GM12878 (cell line): ENCODE results near the gene CLEC2L. TPM values are rescaled to one million over a fixed set of nuclear protein-coding genes. Genes with fewer than 3 reads are reported as not detected.

Experiments
- ATAC-seq: fragments of 200-7000 bp; cut with Tn5 transposase; 3 replicates; pipeline ENCODE4 v1.9.1; 2020; ENCODE audit warnings: mild to moderate bottlenecking, moderate library complexity
- BruUV-seq: library from RNA; stranded (reverse); fragments of 400-500 nt; replicated peaks from 2 replicates; lab custom pipeline; 2021; lab: Mats Ljungman, UMichigan
- CTCF ChIA-PET: fragments of 300-600 bp; sonication (Branson Sonifier 250); formaldehyde crosslinking; extraction: SDS; loops from one replicate; lab custom pipeline; 2021; ENCODE audit warnings: inconsistent platforms; lab: Yijun Ruan, JAX
- POLR2A ChIA-PET: fragments of 350-600 bp; formaldehyde crosslinking; extraction: SDS; loops from one replicate; lab custom pipeline; 2021; ENCODE audit warnings: inconsistent platforms; lab: Charles Lee
- RAD21 ChIA-PET: fragments of 300-600 bp; sonication (Branson Sonifier 250); formaldehyde crosslinking; loops from one replicate; lab custom pipeline; 2023; ENCODE audit warnings: antibody characterized with exemption; ENCODE audit not compliant: unreplicated experiment; lab: Charles Lee
- SMC1A ChIA-PET: fragments of 300-600 bp; sonication (Branson Sonifier 250); formaldehyde crosslinking; loops from one replicate; lab custom pipeline; 2023; ENCODE audit not compliant: unreplicated experiment, uncharacterized antibody; lab: Charles Lee
- DNase-seq: peaks from one replicate; pipeline ENCODE4 v3.0.0-alpha.2; 2011; ENCODE audit warnings: low read depth, low spot score
- FAIRE-seq: peaks from 3 replicates; lab custom pipeline; 2011; peaks lifted over from hg19 to GRCh38; lab: Jason Lieb, UNC
- H2AFZ ChIP-seq: 2 replicates; pipeline ENCODE4 v1.6.0; 2011; ENCODE audit warnings: low read depth, low read length, control low read depth; ENCODE audit not compliant: control insufficient read depth
- H3K27ac ChIP-seq: 2 replicates; pipeline ENCODE4 v1.5.1; 2011; ENCODE audit warnings: control low read depth; ENCODE audit not compliant: control insufficient read depth, insufficient read depth
- H3K27me3 ChIP-seq, 2 experiments: replicated peaks in 1 of 2; 2 replicates each; pipeline versions ENCODE4 v1.6.0 to v1.6.1; 2011; ENCODE audit warnings: low read length in 1 of 2; ENCODE audit not compliant: control insufficient read depth in 2 of 2, insufficient read depth in 2 of 2
- H3K36me3 ChIP-seq, 2 experiments: 2 replicates each; pipeline ENCODE4 v1.5.1; 2011; ENCODE audit warnings: low read length in 1 of 2; ENCODE audit not compliant: control insufficient read depth in 2 of 2, insufficient read depth in 2 of 2
- H3K4me1 ChIP-seq: 2 replicates; pipeline ENCODE4 v1.6.1; 2011; ENCODE audit warnings: mild to moderate bottlenecking, low read length, moderate library complexity, mixed read lengths; ENCODE audit not compliant: control insufficient read depth, insufficient read depth
- H3K4me2 ChIP-seq: 2 replicates; pipeline ENCODE4 v1.6.0; 2011; ENCODE audit warnings: control low read depth; ENCODE audit not compliant: control insufficient read depth, insufficient read depth
- H3K4me3 ChIP-seq: fragments of 200-600 bp; sonication (generic); 2 replicates; pipeline ENCODE4 v1.5.1; 2016
- H3K79me2 ChIP-seq: 2 replicates; pipeline ENCODE4 v1.6.0; 2011; ENCODE audit warnings: low read length; ENCODE audit not compliant: control insufficient read depth, insufficient read depth
- H3K9ac ChIP-seq: 2 replicates; pipeline ENCODE4 v1.8.0; 2011; ENCODE audit warnings: low read length, control low read depth, mixed read lengths; ENCODE audit not compliant: control insufficient read depth, insufficient read depth
- H3K9me3 ChIP-seq: replicated peaks from 3 replicates; pipeline ENCODE4 v1.5.1; 2011; ENCODE audit warnings: mild to moderate bottlenecking, low read length; ENCODE audit not compliant: control insufficient read depth, insufficient read depth
- H4K20me1 ChIP-seq: 2 replicates; pipeline ENCODE4 v1.6.0; 2011; ENCODE audit not compliant: control insufficient read depth, insufficient read depth
- FOS ChIP-seq: IDR thresholded peaks from 3 replicates; pipeline ENCODE4 v1.6.1; 2011; ENCODE audit warnings: borderline replicate concordance; ENCODE audit not compliant: insufficient read length; ENCODE audit errors: extremely low read depth
- GABPA ChIP-seq: IDR thresholded peaks from 2 replicates; pipeline ENCODE4 v1.6.1; 2014; ENCODE audit warnings: antibody characterized with exemption, low read depth, mild to moderate bottlenecking, inconsistent platforms
- HDGF ChIP-seq: fragments of 450-650 bp; IDR thresholded peaks from 2 replicates; pipeline ENCODE4 v1.6.1; 2016; ENCODE audit warnings: antibody characterized with exemption
- KAT2A ChIP-seq: conservative IDR thresholded peaks from 2 replicates; pipeline ENCODE4 v1.6.1; 2011; ENCODE audit warnings: low read depth, low read length; ENCODE audit not compliant: control insufficient read depth
- KLF5 ChIP-seq: fragments of 450-650 bp; IDR thresholded peaks from 2 replicates; pipeline ENCODE4 v1.6.1; 2014; ENCODE audit warnings: mild to moderate bottlenecking; ENCODE audit not compliant: partially characterized antibody
- MAX ChIP-seq: IDR thresholded peaks from 2 replicates; pipeline ENCODE4 v1.6.1; 2012; ENCODE audit warnings: low read depth, low read length, improper control_type of control experiment
- NBN ChIP-seq: fragments of 450-650 bp; IDR thresholded peaks from 2 replicates; pipeline ENCODE4 v1.6.1; 2016
- NR2C1 ChIP-seq: fragments of 450-650 bp; IDR thresholded peaks from 2 replicates; pipeline ENCODE4 v1.6.1; 2017; ENCODE audit warnings: antibody characterized with exemption, mild to moderate bottlenecking, moderate library complexity
- NR2C2 ChIP-seq: IDR thresholded peaks from 2 replicates; pipeline ENCODE4 v1.6.1; 2011; ENCODE audit warnings: borderline replicate concordance, low read depth; ENCODE audit not compliant: control insufficient read depth, insufficient read length
- RELB ChIP-seq: fragments of 450-650 bp; IDR thresholded peaks from 2 replicates; pipeline ENCODE4 v1.6.1; 2017; ENCODE audit warnings: low read depth, mild to moderate bottlenecking, moderate library complexity
- STAT3 ChIP-seq: IDR thresholded peaks from 2 replicates; pipeline ENCODE4 v1.6.1; 2011; ENCODE audit warnings: low read depth, low read length, improper control_type of control experiment
- ZSCAN29 ChIP-seq: fragments of 450-650 bp; IDR thresholded peaks from 2 replicates; pipeline ENCODE4 v1.6.1; 2017; ENCODE audit warnings: mild to moderate bottlenecking, moderate library complexity
- WGBS: methylation state at CpG from one replicate; pipeline ENCODE4 v1.1.6; 2016; ENCODE audit warnings: low lambda C conversion rate; ENCODE audit not compliant: insufficient replicate concordance, insufficient coverage; ENCODE audit errors: missing lambda C conversion rate; 5-methylcytosine and 5-hydroxymethylcytosine counted together
- in situ Hi-C: fragments of 300-500 bp; cut with MboI; formaldehyde crosslinking; loops from 9 replicates; pipeline ENCODE4 v1.14.3; 2018; ENCODE audit warnings: mixed read lengths
- intact Hi-C: fragments of 100-400 bp; cut with micrococcal nuclease; formaldehyde crosslinking; loops from one replicate; pipeline ENCODE4 v1.14.2; 2022; ENCODE audit not compliant: unreplicated experiment
- polyA plus RNA-seq, 11 experiments: library from polyadenylated mRNA; depleted of rRNA in 4 of 11; unstranded in 6 of 11; stranded (reverse) in 5 of 11; fragments of >200 nt; fragmentation: Nextera tagmentation in 4 of 11; fragmentation: Illumina TruSeq in 1 of 11; extraction: Ambion mirVana in 4 of 11; extraction: Trizol in 1 of 11; gene quantifications; 1 replicate in 1 of 11; 2 replicates in 10 of 11; pipeline versions ENCODE4 v1.2.1 to v1.2.3, GENCODE V29; 2011 to 2016; ENCODE audit warnings: inconsistent platforms in 2 of 11, missing spikeins in 2 of 11, low read depth in 1 of 11
- total RNA-seq, 4 experiments: library from RNA; depleted of rRNA in 3 of 4; stranded (reverse); fragments of >200 nt in 3 of 4; fragmentation: Illumina TruSeq in 1 of 4; extraction: Trizol in 1 of 4; gene quantifications; 2 replicates each; pipeline versions ENCODE4 v1.2.1 to v1.2.3, GENCODE V29; 2013 to 2021
- TF ChIP-seq, protein P1 (sequence below): fragments of 450-650 bp; formaldehyde crosslinking; IDR thresholded peaks from 2 replicates; pipeline ENCODE4 v1.4.0; 2022; ENCODE audit warnings: mild to moderate bottlenecking, moderate library complexity
- TF ChIP-seq, protein P2 (sequence below): fragments of 450-650 bp; IDR thresholded peaks from 2 replicates; pipeline ENCODE4 v1.6.1; 2017; ENCODE audit warnings: borderline replicate concordance

CLEC2L gene
- total and polyA plus RNA-seq, 10 of the 15 experiments (the other 5 are each of a cell fraction or from before 2014, with no cell fraction given) = not detected

DNA sequence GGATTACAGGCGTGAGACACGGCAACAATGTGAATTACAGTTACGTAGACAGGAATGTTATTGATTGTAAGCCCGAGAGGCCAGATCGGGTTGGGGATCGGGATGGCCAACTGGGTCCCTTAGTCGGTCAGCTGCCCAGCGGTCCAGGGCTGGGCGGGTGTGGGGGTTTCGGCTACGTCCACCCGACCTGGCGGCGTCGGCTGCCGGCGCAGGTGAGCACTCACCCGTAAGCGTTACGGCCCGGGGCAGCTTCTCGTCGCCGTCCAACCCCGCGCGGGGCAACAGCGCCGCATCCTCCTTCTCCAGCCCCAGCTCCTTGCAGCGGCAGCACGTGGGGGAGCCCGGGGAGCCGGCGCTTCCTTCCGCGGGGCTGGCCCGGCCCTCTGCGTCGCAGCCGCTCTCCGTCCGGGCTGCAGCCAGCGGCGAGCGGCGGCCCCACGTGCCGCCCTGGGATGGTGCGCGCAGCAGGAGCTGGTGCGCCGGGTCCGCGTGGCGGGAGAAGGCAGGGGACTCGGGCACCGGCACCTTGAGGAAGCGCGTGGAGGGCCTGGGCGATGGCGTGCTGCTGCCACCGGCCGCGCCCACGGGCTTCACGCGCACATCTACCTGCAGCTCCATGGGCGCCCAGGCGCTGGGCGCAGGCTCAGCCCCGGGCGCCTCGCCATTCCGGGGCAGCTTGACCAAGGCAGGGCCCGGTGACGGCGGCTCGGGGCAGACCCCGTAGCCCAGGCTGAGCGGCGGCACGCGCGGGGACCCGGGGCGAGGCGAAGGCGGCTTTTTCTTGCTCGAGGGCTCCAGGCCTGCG is 40.6 kb upstream of the CLEC2L start (continued):
- TF ChIP-seq, protein P1, sequence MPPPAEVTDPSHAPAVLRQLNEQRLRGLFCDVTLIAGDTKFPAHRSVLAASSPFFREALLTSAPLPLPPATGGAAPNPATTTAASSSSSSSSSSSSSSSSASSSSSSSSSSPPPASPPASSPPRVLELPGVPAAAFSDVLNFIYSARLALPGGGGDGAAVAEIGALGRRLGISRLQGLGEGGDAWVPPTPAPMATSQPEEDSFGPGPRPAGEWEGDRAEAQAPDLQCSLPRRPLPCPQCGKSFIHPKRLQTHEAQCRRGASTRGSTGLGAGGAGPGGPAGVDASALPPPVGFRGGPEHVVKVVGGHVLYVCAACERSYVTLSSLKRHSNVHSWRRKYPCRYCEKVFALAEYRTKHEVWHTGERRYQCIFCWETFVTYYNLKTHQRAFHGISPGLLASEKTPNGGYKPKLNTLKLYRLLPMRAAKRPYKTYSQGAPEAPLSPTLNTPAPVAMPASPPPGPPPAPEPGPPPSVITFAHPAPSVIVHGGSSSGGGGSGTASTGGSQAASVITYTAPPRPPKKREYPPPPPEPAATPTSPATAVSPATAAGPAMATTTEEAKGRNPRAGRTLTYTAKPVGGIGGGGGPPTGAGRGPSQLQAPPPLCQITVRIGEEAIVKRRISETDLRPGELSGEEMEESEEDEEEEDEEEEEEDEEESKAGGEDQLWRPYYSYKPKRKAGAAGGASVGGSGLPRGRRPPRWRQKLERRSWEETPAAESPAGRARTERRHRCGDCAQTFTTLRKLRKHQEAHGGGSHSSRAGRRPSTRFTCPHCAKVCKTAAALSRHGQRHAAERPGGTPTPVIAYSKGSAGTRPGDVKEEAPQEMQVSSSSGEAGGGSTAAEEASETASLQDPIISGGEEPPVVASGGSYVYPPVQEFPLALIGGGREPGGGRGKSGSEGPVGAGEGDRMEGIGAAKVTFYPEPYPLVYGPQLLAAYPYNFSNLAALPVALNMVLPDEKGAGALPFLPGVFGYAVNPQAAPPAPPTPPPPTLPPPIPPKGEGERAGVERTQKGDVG (CRISPR knock-in tag) = no peak
- TF ChIP-seq HDGF = no peak

GRCh38 chr7:139487366-139488080 is 36.0 kb upstream of the CLEC2L start:
- ATAC-seq (no peak), FAIRE-seq (no peak), DNase-seq (no peak)
- Histone ChIP-seq H3K4me2 (no peak overlapping the region), H3K9me3 (peaks cover 4% of the 10 kb centered on the region; the same call in 2 of the 3 replicates), H3K27ac (no peak overlapping the region), H3K9ac (no peak overlapping the region), H4K20me1 (no peaks in the 10 kb centered on the region), H2AFZ (no peak overlapping the region), H3K27me3 (peaks cover 0 to 5% of the 10 kb centered on the region in 2 experiments; a peak in 3 of 4 replicates), H3K4me3 (no peak overlapping the region), H3K36me3 (no peaks in the 10 kb centered on the region), H3K79me2 (no peaks in the 10 kb centered on the region), H3K4me1 (no peaks in the 10 kb centered on the region)
- CTCF ChIA-PET = no interaction called here
- no TSS peak for BruUV-seq
- POLR2A ChIA-PET = no interaction called here
- RAD21 ChIA-PET = no interaction called here
- WGBS = 45% methylated on average over 5 of the region's 5 CpGs
- in situ Hi-C loops = no loop called here
- SMC1A ChIA-PET = interaction anchor here (1.1 kb wide), 1 partner anchor 8 kb away, joined by 3 read pairs; no protein-coding TSS in a partner anchor
- intact Hi-C loops = no loop called here
- TF ChIP-seq NR2C1 (no peak), NBN (no peak), KAT2A (no peak), FOS (no peak), HDGF (no peak), STAT3 (no peak), RELB (no peak), KLF5 (no peak), ZSCAN29 (no peak), NR2C2 (no peak), GABPA (no peak), MAX (no peak)
- TF ChIP-seq, protein P2, sequence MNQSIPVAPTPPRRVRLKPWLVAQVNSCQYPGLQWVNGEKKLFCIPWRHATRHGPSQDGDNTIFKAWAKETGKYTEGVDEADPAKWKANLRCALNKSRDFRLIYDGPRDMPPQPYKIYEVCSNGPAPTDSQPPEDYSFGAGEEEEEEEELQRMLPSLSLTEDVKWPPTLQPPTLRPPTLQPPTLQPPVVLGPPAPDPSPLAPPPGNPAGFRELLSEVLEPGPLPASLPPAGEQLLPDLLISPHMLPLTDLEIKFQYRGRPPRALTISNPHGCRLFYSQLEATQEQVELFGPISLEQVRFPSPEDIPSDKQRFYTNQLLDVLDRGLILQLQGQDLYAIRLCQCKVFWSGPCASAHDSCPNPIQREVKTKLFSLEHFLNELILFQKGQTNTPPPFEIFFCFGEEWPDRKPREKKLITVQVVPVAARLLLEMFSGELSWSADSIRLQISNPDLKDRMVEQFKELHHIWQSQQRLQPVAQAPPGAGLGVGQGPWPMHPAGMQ = no peak
